ENCODE measurements around the gene RUNDC3A.
"Not testable (repeated sequence)": the region's sequence is repeated elsewhere in the genome, so short reads cannot be mapped to it uniquely, and the experiment has no call there.

The RUNDC3A gene

DNA sequence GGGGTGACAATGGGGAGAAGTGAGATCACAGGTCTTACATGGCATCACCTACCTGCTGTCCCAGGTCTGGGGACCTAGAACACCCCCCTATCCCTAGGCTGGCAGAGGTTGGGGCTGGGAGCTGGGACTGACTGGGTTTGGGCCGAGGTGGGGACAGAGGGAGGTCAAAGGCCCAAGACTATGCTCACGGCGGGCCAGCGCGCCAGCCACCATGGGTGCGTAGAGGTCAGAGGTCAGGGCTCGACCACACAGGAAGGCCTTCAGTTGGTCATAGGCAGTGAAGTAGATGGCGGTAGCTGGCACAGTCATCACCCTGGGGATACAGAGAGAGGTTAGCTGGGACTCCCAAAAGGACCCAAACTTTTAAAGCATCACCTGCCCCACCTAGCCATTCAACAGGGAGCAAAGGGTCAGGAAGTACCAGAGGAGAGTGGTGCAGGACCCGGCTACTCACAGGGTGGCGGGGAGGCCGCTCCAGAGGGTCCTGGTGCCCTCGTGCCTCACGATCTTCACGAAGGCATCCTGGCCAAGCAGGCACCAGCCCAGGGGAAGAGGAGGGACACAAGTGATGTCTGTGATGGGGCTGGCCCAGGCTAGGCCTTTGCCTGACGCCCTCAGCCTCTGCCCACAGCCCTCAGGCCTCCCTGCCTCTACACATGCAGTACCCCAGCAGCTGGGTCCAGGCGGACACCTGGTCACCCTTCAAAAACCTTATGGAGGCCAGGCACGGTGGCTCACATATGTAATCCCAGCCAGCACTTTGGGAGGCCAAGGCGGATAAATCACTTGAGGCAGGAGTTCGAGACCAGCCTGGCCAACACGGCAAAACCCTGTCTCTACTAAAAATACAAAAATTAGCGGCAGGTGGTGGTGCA is 13.1 kb downstream of the RUNDC3A start:
- no peak for DNase-seq

DNA sequence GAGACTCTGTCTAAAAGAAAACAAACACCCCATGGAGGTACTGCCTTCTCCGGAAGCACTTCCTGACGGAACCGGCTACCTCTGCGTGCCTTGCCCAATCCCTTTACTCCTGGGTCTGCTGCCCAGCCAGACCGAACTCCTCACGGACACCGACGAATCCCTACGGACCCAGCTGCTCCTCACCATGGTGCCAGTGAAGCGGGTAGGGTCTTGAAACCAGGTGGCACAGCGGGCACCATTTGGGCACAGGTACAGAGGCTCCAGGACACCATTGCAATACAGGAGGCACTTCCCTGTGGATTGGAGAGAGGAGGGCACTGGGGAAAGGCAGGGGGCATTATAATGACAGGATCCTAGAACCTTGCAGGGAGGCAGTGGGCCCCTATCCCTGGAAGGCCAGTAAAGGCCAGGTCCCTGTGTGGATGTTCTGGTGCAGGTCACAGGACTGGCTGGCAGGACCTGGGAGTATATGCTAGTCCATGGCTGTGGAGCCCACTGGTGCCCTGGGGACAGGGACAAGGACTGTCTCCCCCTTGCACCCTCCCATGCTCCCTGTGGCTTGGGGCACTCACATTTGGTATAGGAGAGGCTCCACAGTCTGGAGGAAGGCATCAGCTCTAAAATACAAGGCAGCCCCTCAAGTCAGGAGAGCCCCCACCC is 14.0 kb downstream of the RUNDC3A start:
- DNase-seq = no peak

DNA sequence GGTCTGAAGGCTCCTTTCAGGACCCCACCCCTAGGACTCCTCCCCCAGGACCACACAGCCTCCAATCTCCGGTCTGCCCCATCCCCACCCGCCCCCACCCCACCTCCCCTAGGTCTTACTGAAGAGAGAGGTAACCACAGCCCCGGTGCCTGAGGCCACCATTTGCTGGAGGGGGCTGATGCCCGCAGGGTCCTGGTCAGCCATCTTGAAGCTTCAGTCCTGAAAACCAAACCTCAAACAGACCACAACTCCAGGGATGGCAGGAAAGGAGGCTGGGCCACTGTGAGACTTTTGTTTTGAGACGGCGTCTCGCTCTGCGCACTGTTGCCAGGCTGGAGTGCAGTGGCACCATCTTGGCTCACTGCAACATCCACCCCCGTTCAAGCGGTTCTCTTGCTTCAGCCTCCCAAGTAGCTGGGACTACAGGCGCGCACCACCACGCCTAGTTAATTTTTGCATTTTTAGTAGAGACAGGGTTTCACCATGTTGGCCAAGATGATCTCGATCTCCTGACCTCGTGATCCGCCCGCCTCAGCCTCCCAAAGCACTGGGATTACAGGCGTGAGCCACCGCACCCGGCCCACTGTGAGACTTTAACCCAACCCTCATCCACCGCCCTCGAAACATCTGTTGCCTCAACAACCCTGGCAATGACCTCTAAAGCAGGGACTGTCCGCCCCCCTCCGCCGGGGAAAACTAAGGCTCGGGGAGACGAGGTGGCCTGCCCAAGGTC is 15.1 kb downstream of the RUNDC3A start:
- DNase-seq = no peak

DNA sequence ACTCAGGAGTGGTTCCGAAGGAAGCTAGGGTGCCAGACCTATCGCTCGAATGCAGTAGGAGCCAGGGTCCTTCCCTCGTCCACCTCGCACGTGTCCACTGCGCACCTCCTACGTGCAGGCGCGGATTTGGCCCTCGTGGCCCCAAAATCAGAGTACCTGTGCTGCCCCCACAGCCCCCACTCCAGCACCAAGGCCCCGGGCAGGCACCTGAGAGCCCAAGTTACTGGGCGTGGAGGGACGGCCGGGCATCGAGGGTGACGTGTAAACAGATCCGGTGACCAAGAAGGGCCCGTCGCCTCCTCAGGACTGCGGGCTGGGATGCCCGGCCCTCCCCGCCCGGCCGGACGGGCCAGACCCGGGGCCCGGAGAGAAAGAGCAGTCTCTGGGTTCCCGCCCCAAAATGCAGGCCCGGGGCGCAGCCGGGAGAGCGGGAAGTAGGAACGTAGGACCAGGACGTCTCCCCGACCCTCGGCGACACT is 15.7 kb downstream of the RUNDC3A start:
- no peak for DNase-seq

DNA sequence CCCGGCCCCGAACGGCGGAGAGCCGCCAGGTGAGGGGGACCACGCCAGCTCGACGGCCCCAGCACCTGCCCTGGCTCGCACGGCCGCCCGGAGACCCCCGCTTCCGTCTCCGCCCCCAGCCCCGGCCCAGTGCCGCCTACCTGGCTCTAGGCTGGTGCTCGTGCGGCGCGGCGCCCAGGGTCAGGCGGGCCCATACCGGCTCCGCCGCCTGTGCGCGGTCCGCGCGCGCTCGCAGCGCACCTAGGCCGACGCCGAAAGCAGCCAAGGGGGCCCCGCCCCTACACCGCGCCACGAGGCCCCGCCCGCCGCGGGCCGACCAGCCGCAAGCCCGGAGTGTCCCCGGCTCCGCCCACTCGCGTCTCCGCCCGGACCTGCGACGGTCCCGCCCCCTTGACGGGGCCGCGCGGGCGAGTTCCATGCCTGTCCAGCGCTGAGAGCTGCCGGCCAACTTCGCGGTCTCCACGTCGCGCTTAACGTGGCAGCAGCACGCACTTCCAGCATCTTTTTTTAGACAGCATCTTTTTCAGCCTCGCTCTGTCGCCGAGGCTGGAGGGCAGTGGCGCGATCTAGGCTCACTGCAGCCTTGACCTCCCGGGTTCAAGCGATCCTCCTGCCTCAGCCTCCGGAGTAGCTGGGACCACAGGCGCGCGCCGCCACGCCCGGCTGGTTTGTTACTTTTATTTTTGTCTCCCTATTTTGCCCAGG is 16.3 kb downstream of the RUNDC3A start, which contains the start of gene SLC25A39:
Gene SLC25A39, minus strand, starts transcription at position 253 of the 705 bp plus-strand sequence. CDS start 1,261 bp downstream, outside the sequence.
- DNase-seq = peak; percentile 39

DNA sequence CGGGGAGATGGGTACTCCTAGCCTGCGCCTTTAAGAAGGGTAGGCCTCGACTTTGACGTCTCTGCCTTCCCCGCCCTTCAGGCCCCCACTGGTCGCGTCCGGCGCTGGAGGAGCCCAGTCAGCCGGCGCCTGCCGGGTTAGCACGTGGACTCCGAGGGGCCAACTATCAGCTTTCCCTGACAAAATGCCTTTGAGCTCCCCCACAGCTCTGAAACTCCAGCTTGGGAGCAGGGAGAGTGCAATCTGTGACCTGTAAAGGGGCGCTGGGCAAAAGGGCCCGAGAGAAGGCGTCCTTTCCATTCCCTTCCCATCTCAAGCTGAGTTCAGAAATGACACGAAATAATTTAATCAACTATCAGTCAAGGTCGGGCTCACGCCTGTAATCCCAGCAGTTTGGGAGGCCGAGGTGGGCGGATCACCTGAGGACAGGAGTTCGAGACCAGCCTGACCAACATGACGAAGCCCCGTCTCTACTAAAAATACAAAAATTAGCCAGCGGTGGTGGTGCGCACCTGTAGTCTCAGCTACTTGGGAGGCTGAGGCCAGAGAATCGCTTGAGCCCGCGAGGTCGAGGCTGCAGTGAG is 18.6 kb downstream of the RUNDC3A start:
- DNase-seq = peak; percentile 89

DNA sequence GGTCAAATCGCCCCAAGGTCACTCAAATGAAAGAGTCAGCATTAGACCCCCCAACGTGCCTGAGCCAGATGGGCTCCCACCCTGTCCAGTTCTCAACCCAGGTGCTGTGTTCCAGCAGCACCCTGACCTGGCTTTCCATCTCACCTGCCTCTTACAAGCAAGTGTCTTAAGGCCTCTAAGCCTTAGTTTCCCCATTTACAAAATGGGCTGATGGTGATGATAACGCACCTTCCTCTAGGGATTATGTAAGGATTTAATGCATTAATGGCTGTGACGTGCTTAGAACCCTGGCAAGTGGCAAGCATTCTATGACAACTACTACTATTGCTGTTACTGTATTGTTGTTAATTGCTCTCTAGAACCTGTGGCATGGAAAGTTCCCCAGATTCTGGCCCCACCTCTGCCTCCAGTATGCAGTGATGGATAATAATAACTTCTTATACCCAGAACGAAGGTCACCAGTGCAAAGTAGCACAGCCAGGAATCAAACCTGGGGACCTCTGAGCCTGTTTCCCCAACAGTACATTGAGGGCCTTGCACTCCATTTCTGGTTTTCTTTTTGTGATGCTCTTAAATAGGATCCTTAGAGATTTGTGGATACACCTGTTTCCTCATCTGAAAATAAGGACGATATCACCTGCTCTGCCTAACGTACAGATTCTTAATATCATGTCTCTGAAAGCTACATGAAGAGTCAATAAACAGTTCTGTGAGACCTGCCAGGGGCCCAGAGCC is 19.5 kb downstream of the RUNDC3A start:
- no peak for DNase-seq

DNA sequence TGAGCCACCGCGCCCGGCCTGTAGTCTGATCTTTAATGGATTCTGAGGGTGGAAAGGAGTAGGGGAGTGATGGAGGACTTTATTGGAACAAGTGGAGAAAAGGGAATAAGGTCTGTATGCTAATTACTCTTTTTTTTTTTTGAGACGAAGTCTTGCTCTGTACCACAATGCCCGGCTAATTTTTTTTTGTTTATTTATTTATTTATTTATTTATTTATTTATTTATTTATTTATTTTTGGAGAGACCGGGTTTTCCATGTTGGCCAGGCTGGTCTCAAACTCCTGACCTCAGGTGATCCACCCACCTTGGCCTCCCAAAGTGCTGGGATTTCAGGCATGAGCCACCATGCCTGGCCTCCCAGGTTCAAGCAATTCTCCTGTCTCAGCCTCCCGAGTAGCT is 21.1 kb downstream of the RUNDC3A start:
- DNase-seq = not testable (repeated sequence)

DNA sequence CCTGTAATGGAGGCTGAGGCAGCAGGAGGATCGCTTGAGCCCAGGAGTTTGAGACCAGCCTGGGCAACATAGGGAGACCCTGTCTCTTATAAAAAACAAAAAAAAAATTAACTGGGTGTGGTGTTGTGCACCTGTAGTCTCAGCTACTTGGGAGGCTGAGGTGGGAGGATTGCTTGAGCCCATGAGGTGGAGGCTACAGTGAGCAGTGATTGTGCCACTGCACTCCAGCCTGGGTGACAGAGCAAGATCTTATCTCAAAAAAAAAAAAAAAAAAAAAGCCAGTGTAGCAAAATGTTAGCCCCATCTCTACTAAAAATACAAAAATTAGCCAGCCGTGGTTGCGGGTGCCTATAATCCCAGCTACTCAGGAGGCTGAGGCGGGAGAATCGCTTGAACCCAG is 21.9 kb downstream of the RUNDC3A start:
- DNase-seq = not testable (repeated sequence)

DNA sequence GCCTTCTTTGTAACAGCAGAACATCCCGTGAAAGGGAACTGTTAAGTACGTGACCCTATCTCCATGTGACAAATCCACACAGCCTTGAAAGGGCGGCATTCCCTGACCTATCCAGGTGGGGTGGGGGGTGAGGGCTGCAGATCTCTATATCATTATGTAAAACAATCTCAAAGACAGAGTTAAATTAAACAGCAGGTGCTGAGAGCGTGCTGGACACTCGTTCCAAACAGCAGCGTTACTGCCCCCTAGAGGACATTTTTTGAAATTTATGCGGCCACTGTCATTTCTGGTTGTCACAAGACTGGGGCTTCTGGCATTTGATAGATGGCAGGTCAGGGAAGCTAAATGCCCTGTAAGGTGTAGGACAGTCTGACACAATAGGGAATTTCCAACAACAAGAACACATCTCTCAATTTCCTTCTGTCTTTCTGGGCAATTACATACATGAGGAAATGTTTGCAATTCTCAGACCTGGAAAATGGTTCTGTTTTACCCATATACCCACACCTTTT is 22.9 kb downstream of the RUNDC3A start:
- peak; percentile 89 for DNase-seq

DNA sequence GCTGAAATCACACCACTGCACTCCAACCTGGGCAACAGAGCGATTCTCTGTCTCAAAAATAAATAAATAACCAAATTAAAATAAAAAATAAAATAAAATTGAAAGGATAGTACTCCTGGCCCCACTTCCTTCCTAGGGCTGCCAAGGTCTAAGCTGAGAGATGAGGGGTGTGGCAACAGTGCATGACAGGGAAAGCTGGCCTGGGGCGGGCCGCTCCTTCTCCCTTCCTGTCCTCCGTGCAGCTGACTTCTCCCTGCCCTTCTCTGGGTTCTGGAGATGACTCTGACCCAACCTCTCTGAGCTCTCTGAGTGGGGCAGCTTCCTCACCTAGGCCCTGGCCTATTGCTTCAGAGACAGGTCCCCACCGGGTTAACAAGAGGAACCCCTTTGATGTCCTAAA is 25.0 kb downstream of the RUNDC3A start:
- no peak for DNase-seq

DNA sequence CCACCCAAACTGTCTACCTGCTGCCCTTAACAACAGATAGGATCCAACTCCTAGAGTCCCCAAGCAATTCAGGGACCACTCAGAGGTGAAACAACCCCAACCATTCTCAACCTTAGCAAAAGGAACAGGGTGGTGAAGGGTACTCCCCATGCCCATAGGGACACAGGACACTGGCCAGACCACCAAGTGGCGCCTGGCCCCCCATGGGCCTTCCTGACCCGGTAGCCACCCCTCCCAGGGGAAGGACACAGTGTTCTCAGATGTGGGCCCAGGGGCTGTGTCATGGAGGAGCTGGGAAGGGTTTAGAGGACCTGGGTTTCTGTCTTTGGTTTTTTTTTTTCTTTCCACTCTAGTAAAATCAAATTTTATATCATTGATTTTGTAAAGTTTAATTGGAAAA is 25.9 kb downstream of the RUNDC3A start:
- DNase-seq = no peak

DNA sequence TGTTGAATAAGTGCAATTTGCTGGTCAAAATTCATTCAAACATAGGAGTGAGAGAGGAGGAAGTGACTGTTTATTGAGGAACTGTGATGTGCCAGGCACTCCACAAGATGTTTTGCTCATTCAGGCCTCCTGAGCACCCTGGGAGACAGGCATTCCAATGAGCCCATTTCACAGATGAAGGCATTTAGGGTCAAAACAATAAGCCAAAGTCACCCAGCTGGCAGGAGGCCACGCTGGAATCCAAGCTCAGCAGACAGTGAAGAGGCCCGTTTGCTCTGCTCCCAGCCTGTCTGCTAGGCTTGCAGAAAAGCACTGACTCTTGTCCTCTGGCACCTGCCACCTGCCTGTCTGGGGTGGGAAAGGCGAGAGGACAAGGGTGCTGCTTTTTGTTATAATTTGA is 26.3 kb downstream of the RUNDC3A start:
- no peak for DNase-seq

DNA sequence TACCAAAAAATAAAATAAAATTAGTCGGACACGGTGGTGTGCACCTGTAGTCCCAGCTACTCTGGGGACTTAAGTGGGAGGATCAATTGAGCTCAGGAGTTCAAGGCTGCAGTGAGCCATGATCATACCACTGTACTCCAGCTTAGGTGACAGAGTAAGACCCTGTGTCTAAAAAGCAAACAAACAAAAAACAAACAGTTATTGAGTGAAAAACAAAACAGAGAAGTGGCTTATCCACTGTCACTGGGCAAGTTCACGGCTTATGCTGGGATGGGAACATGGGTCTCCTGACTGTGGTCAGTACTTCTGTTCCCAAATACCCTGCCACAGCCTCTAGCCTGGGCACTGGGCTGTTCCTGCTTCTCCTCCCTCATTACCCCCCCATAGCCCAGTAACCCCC is 27.2 kb downstream of the RUNDC3A start:
- DNase-seq = no peak

DNA sequence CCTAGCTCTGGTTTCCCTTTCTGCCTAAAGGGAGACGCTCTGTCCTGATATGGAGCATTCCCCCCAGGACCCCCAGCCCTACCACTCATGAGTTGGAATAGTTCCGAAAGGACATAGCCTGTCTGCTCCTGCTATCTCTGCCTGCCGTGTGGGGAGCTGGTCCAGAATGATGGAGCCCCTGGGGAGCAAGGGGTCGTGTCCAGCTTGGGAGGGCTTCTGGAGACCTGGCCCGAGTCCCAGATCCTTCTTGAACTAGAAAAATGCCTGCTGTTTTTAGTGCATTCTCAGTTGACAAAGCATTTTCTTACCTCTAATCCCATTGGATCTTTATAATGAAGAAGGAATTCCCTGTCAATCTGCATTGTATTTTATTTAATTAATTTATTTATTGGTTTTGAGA is 27.6 kb downstream of the RUNDC3A start:
- DNase-seq = no peak

DNA sequence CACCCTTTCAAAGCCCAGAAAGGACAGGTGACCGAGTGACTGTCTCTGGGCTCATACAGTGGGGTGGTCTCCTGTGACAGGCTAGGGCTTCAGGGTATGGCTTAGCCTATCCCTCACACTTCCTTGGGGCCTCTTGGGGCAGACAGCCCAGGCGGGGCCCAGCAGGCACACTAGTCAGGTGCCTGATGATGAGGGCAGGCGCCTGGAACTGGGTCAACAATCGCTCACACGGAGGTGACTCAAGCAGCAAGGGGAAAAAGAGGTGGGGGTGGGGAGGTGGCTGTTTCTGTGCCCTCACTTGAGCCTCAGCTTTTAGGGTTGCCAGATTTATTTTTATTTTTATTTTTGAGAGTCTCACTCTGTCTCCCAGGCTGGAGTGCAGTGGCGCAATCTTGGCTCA is 30.3 kb downstream of the RUNDC3A start:
- no peak for DNase-seq

DNA sequence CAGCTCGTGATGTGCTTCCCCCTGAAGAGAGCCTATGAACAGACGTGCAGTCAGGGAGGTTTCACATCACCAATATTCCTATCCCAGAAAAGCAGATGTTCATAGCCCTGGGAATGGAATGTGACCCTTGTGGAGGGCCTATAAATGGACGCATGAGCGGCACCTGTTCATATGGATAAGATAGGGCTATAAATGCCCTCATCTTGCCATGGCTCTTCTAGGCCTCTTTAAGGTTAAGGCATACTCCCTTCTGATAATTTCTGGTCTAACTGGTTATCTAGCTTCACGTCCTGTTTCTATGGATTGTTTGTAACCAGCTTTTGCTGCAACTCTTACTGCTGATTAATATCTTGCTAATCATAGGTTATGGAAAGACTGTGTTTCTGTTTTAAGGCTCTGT is 32.2 kb downstream of the RUNDC3A start:
- DNase-seq = not testable (repeated sequence)

DNA sequence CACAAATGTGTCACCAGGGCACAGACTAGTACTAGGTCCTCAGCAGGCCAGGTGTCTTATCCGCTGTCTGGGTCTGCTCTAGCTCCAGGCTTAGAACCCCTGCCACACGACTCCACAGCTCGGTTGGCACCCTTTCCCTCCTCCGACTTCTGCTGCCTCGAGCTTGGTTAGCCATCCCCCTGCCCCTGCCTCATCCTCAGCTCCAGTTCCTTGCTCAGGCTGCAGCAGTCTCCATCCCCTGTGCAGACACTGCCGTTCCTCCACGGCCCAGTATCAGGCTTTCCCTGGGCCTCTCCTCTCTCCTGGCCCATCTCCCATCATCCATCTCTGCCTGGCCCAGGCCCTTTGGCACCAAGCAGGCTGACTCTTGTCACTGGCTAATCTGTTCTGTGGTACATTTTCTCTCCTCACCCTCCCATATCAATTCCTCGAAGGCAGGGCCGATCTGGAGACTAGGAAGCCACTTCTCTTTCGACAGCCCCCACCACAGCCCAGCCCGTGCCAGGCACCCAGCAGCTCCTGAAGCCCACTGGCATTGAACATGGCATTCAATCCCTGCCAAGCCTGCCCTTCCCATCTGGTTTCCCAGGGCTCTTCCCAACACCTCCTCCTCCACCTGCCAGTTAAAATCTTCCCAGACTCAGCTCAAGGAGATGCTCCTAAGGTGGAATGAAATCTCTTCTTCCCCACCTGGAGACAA is 35.3 kb downstream of the RUNDC3A start:
- no peak for DNase-seq

DNA sequence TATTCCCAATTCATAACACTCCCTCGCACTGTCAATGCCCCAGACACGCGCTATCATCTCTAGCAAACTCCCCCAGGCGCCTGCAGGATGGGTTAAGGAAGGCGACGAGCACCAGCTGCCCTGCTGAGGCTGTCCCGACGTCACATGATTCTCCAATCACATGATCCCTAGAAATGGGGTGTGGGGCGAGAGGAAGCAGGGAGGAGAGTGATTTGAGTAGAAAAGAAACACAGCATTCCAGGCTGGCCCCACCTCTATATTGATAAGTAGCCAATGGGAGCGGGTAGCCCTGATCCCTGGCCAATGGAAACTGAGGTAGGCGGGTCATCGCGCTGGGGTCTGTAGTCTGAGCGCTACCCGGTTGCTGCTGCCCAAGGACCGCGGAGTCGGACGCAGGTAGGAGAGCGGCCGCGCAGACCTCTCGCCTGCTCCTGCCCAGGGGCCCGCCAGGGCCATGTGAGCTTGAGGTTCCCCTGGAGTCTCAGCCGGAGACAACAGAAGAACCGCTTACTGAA is 36.6 kb downstream of the RUNDC3A start, which contains the start of gene GRN:
Gene GRN, plus strand, starts transcription at position 364 of the 515 bp plus-strand sequence. CDS start 3,863 bp downstream, outside the sequence.
- DNase-seq = peak; percentile 99

DNA sequence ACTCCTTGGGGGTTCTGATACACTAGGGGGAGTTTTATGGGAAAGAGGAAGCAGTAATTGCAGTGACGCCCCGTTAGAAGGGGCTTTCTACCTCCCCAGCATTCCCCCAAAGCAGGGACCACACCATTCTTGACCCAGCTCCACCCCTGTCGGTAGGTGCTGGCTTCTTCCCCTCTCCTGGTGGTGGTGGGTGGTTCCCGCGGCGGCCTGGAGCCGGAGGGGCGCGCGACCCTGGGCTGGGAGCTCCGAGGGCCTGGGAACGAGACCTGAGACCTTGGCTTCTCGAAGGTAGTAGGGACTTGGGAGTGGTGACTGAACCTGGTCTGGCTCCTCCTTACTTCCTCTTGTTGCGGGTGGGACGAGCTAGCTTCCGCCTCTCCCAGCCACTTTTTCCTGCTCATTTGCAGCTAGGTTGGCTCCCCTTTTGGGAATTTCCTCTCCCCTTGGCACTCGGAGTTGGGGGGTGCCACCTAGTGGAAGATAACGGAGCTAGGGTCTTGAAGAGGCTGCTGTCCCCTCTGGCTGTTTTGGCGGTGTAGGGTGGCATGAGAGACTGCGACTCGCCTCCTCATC is 37.1 kb downstream of the RUNDC3A start:
- peak; percentile 68 for DNase-seq
